Vagina (tissue), 2 donors: ENCODE measurements around the gene UXT. TPM values are rescaled to one million over a fixed set of nuclear protein-coding genes. Genes with fewer than 3 reads are reported as not detected.

Experiments
- DNase-seq, 2 donors: peaks; one replicate each; pipeline ENCODE4 v3.0.0-alpha.2; 2017; ENCODE audit errors: extremely low spot score in 2 of 2
- H3K27ac ChIP-seq: fragments of 200-600 bp; sonication (generic); one replicate; pipeline ENCODE4 v1.5.1; 2019
- H3K27me3 ChIP-seq: fragments of 200-600 bp; sonication (generic); one replicate; pipeline ENCODE4 v1.5.1; 2019
- H3K36me3 ChIP-seq, 2 donors: fragments of 200-600 bp; sonication (generic); one replicate each; pipeline ENCODE4 v1.5.1; 2017 to 2019
- H3K4me1 ChIP-seq: fragments of 200-600 bp; sonication (generic); one replicate; pipeline ENCODE4 v1.5.1; 2019
- H3K4me3 ChIP-seq, 2 donors: fragments of 200-600 bp; sonication (generic); 1 replicate in 1 of 2; 2 replicates in 1 of 2; pipeline ENCODE4 v1.5.1; 2016 to 2019
- H3K9me3 ChIP-seq: fragments of 200-600 bp; sonication (generic); one replicate; pipeline ENCODE4 v1.5.1; 2019
- POLR2A ChIP-seq, 2 donors: fragments of 450-650 bp; IDR thresholded peaks; one replicate each; pipeline ENCODE4 v1.6.1; 2017; ENCODE audit warnings: antibody characterized with exemption in 2 of 2, mild to moderate bottlenecking in 2 of 2, moderate library complexity in 2 of 2
- POLR2AphosphoS5 ChIP-seq, 2 donors: sonication (generic); formaldehyde crosslinking; IDR thresholded peaks; one replicate each; pipeline ENCODE4 v1.9.0; 2017; ENCODE audit warnings: antibody characterized with exemption in 2 of 2, mild to moderate bottlenecking in 2 of 2, low read depth in 1 of 2; ENCODE audit not compliant: insufficient read depth in 1 of 2
- intact Hi-C: fragments of 100-400 bp; cut with DNase I; formaldehyde crosslinking; loops from one replicate; pipeline ENCODE4 v1.15.1; 2023
- total RNA-seq: library from RNA; depleted of rRNA; stranded (reverse); fragments of >200 nt; gene quantifications from one replicate; pipeline ENCODE4 v1.2.3, GENCODE V29; 2016
- TF ChIP-seq, protein P1 (sequence below), 3 experiments: fragments of 450-650 bp in 2 of 3; fragments of 200-600 bp in 1 of 3; sonication (generic) in 1 of 3; IDR thresholded peaks; one replicate each; pipeline ENCODE4 v1.5.1; 2017 to 2019; ENCODE audit warnings: antibody characterized with exemption in 3 of 3, mild to moderate bottlenecking in 2 of 3, moderate library complexity in 2 of 3

Gene UXT
- total RNA-seq, 1 donor from 2014 or later, result 93.3 TPM

DNA sequence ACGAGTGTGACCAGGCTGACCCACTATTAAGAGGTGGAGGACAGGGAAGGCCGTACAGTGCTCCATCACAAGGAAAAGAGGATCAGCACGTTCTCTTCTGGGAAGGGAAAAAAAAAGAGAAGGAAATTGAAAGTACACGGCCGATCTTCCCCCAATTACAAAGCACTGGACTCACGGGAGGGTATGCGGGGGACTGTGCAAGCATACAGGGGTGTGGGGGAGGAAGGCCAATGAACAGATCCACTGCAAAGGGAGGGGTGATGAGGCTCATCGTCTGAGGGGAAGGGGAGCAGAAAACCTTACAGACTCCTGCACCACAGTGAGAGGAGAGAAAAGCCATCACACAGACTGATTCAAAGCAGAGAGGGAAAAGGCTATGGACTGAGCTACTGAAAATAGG, 9.7 kb downstream of the UXT start:
- no peak overlapping the region for H3K27ac ChIP-seq
- H3K4me1 ChIP-seq, result peaks cover 14% of the 10 kb centered on the region
- TF ChIP-seq POLR2AphosphoS5 (IDR thresholded peaks at IDR 0.05; ENCODE audit: insufficient read depth in 1 of 2, low read depth in 1 of 2) (no peak), POLR2A (IDR thresholded peaks at IDR 0.05) (no peak)
- TF ChIP-seq, protein P1, sequence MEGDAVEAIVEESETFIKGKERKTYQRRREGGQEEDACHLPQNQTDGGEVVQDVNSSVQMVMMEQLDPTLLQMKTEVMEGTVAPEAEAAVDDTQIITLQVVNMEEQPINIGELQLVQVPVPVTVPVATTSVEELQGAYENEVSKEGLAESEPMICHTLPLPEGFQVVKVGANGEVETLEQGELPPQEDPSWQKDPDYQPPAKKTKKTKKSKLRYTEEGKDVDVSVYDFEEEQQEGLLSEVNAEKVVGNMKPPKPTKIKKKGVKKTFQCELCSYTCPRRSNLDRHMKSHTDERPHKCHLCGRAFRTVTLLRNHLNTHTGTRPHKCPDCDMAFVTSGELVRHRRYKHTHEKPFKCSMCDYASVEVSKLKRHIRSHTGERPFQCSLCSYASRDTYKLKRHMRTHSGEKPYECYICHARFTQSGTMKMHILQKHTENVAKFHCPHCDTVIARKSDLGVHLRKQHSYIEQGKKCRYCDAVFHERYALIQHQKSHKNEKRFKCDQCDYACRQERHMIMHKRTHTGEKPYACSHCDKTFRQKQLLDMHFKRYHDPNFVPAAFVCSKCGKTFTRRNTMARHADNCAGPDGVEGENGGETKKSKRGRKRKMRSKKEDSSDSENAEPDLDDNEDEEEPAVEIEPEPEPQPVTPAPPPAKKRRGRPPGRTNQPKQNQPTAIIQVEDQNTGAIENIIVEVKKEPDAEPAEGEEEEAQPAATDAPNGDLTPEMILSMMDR (IDR thresholded peaks at IDR 0.05), result no peak
- H3K4me3 ChIP-seq, result peak overlapping the region; percentile 19 to 64
- intact Hi-C loops, result no loop called here
- peak; percentile 37 to 81 for DNase-seq
- no peaks in the 10 kb centered on the region for H3K9me3 ChIP-seq
- H3K27me3 ChIP-seq, result no peaks in the 10 kb centered on the region
- H3K36me3 ChIP-seq, result no peaks in the 10 kb centered on the region

DNA sequence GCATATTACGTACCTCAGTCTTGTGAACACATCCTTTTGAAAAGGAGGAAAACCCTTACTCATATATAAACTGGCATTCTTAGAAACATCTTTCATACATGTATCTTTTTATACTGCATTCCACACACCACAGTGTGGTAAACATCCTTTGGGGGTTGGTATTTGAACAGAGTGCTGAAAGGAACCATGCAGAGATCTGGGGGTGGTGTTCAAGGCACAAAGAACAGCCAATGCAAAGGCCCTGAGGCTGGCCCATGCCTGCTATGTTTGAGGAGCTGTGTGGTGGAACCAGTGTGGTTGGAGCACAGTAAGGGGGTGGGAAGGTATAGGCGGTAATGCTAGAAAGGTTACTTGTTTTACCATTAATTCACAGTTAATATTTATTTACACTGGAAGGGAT, 10.6 kb downstream of the UXT start:
- TF ChIP-seq, protein P1 (IDR thresholded peaks at IDR 0.05), result no peak
- TF ChIP-seq POLR2A (IDR thresholded peaks at IDR 0.05) (no peak), POLR2AphosphoS5 (IDR thresholded peaks at IDR 0.05; ENCODE audit: insufficient read depth in 1 of 2, low read depth in 1 of 2) (no peak)
- intact Hi-C loops, result no loop called here
- H3K4me3 ChIP-seq, result no peak overlapping the region
- no peaks in the 10 kb centered on the region for H3K27me3 ChIP-seq
- no peaks in the 10 kb centered on the region for H3K36me3 ChIP-seq
- DNase-seq, result peak in 1 of 2 donors; percentile 13
- no peaks in the 10 kb centered on the region for H3K9me3 ChIP-seq
- H3K4me1 ChIP-seq, result peaks cover 14% of the 10 kb centered on the region
- H3K27ac ChIP-seq, result no peak overlapping the region

- H3K4me3 ChIP-seq, result no peak overlapping the region
- no peak overlapping the region for H3K27ac ChIP-seq
- H3K4me1 ChIP-seq, result peaks cover 14% of the 10 kb centered on the region
- intact Hi-C loops, result no loop called here
- no peaks in the 10 kb centered on the region for H3K36me3 ChIP-seq
- TF ChIP-seq POLR2A (IDR thresholded peaks at IDR 0.05) (no peak), POLR2AphosphoS5 (IDR thresholded peaks at IDR 0.05; ENCODE audit: insufficient read depth in 1 of 2, low read depth in 1 of 2) (no peak)
- TF ChIP-seq, protein P1 (IDR thresholded peaks at IDR 0.05), result no peak
- DNase-seq, result peak in 1 of 2 donors; percentile 79
- H3K27me3 ChIP-seq, result no peaks in the 10 kb centered on the region
- no peaks in the 10 kb centered on the region for H3K9me3 ChIP-seq
Observed at GRCh38 chrX:47646636-47647035, 12.3 kb downstream of the UXT start.

DNA sequence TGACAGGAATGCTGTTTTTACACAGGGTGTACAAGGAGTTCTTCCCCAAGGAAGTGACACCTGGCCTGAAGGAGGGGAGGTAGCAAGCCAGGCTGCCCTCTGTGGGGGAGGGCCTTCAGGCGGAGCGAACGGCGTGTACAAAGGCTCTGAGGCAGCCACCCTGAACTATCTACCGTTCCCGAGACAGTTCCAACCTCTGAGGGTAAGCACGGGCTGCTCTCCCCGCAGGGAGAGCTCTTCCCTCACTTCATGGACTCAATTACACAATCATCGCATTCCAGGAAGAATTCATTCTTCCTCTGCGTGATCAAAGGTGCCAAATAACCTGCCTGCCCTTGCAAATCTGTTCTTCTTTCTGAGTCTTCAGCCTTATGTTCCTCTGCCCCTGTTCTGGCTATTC, 13.4 kb downstream of the UXT start:
- no peak overlapping the region for H3K4me3 ChIP-seq
- no peak for TF ChIP-seq POLR2AphosphoS5 (IDR thresholded peaks at IDR 0.05; ENCODE audit: insufficient read depth in 1 of 2, low read depth in 1 of 2)
- TF ChIP-seq, protein P1 (IDR thresholded peaks at IDR 0.05), result no peak
- intact Hi-C loops, result no loop called here
- no peaks in the 10 kb centered on the region for H3K27me3 ChIP-seq
- no peak overlapping the region for H3K27ac ChIP-seq
- no peaks in the 10 kb centered on the region for H3K9me3 ChIP-seq
- H3K36me3 ChIP-seq, result peaks cover 0 to 3% of the 10 kb centered on the region in 2 donors
- DNase-seq, result no peak
- H3K4me1 ChIP-seq, result peaks cover 14% of the 10 kb centered on the region

DNA sequence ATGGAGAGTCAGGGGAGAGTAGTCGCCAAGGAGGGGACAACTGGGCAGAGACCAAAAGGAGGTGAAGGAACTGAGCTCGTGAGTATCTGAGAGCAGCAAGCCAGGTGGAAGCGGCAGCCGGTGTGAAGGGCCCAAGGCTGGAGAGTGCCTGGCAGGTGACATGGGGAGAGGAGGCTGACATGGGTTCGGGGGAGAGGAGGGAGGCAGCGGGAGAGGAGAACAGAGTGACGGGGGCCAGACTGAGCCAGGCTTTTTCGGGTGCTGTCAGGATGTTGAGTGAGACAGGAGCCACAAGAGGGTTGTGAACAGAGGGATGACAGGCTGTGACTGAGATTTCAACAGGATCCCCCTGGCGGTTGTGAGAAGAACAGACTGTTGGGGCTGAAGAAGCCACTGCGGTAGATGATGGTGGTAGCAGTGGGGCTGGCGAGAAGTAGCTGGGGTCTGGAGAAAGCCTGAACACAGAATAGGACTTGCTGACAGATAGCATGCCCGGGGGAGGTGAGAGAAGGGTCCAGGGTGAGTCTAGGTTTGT, 14.4 kb downstream of the UXT start:
- Histone ChIP-seq H3K36me3 (peaks cover 0 to 12% of the 10 kb centered on the region in 2 donors), H3K9me3 (no peaks in the 10 kb centered on the region), H3K4me1 (peaks cover 14% of the 10 kb centered on the region), H3K27ac (no peak overlapping the region), H3K4me3 (no peak overlapping the region), H3K27me3 (no peaks in the 10 kb centered on the region)
- intact Hi-C loops, result no loop called here
- no peak for DNase-seq
- TF ChIP-seq POLR2AphosphoS5 (IDR thresholded peaks at IDR 0.05; ENCODE audit: insufficient read depth in 1 of 2, low read depth in 1 of 2) (no peak), POLR2A (IDR thresholded peaks at IDR 0.05) (no peak)
- TF ChIP-seq, protein P1 (IDR thresholded peaks at IDR 0.05), result no peak
